Measurements from ENCODE around the gene WIPF3. TPM values are rescaled to one million over a fixed set of nuclear protein-coding genes. Genes with fewer than 3 reads are reported as not detected.

The WIPF3 gene
- total RNA-seq, 1 experiment from 2014 or later = 11.6 TPM

GRCh38 chr7:29847916-29848315 lies 41.6 kb downstream of the WIPF3 start:
- no peak overlapping the region for H2BK12ac ChIP-seq (ENCODE audit: insufficient read length, low read depth, low read length)
- H3K27me3 Mint-ChIP-seq (ENCODE audit: low read depth) = 0 out of 2 replicates have a peak, but pooled peaks cover 3% of the 10 kb centered on the region
- H3K27me3 ChIP-seq (ENCODE audit: insufficient read depth, low read length) = no peaks in the 10 kb centered on the region

More at GRCh38 chr7:29847916-29848315, 41.6 kb downstream of the WIPF3 start:
- WGBS (ENCODE audit: extremely low coverage, insufficient read length, low lambda C conversion rate) = no CpG with 5 or more reads among the region's 3 CpGs
- H3K4me3 Mint-ChIP-seq = no peak overlapping the region
- Histone ChIP-seq H2AK5ac (ENCODE audit: insufficient read length, low read length) (no peak overlapping the region), H3K9ac (ENCODE audit: extremely low read depth, insufficient read length, low read length) (no peak overlapping the region), H3K4me1 (ENCODE audit: insufficient read depth, low read length) (no peaks in the 10 kb centered on the region), H3K79me1 (ENCODE audit: insufficient read depth, low read depth, low read length, poor library complexity, severe bottlenecking) (no peaks in the 10 kb centered on the region), H3K4ac (ENCODE audit: low read depth, low read length) (no peak overlapping the region), H2BK120ac (ENCODE audit: low read depth, low read length, poor library complexity, severe bottlenecking) (no peak overlapping the region), H3K23ac (ENCODE audit: insufficient read length, low read depth, low read length) (no peak overlapping the region), H4K91ac (ENCODE audit: insufficient read length, low read depth, low read length) (no peak overlapping the region), H3K79me2 (ENCODE audit: insufficient read depth, low read length) (no peaks in the 10 kb centered on the region), H4K8ac (replicated peaks; ENCODE audit: insufficient read length, low read depth, low read length) (no peak overlapping the region), H3K27ac (ENCODE audit: insufficient read length, low read depth, low read length) (no peak overlapping the region), H3K14ac (ENCODE audit: insufficient read depth, low read length) (no peak overlapping the region), H3K18ac (ENCODE audit: insufficient read length, low read depth, low read length) (no peak overlapping the region), H2BK20ac (ENCODE audit: low read depth, low read length, poor library complexity, severe bottlenecking) (no peak overlapping the region), H2BK5ac (ENCODE audit: insufficient read length, low read length) (no peak overlapping the region), H3T11ph (ENCODE audit: low read length) (no peak overlapping the region), H4K20me1 (ENCODE audit: control insufficient read depth, insufficient read depth, insufficient read length) (no peaks in the 10 kb centered on the region), H3K23me2 (ENCODE audit: insufficient read length, low read depth, low read length, poor library complexity, severe bottlenecking) (no peaks in the 10 kb centered on the region), H3K4me2 (ENCODE audit: insufficient read depth, insufficient read length, low read length) (no peak overlapping the region), H2AFZ (ENCODE audit: low read length) (no peak overlapping the region), H3K56ac (ENCODE audit: insufficient read length, low read depth, low read length) (no peak overlapping the region), H4K5ac (ENCODE audit: insufficient read length, low read depth, low read length) (no peak overlapping the region), H2BK15ac (ENCODE audit: low read depth, low read length) (no peak overlapping the region), H3K9me3 (ENCODE audit: control insufficient read depth, low read depth, low read length) (no peaks in the 10 kb centered on the region)
- H3K27ac Mint-ChIP-seq = no peak overlapping the region
- H3K36me3 Mint-ChIP-seq (ENCODE audit: insufficient read depth in 1 of 3, low read depth in 3 of 3) = no peaks in the 10 kb centered on the region
- H3K4me1 Mint-ChIP-seq = peaks cover 16 to 18% of the 10 kb centered on the region in 2 experiments
- H3K9me3 Mint-ChIP-seq = no peaks in the 10 kb centered on the region
- TF ChIP-seq CTCF (conservative IDR thresholded peaks at IDR 0.05) = no peak
- DNase-seq = no peak

Measured in H9 (cell line).